Mesenchymal stem cell (in vitro differentiated cells and primary cell): Measurements from ENCODE around the gene FIGNL2.

Source experiments
- DNase-seq: peaks from one replicate; pipeline ENCODE4 v3.0.0-alpha.2; 2013
- H2AFZ ChIP-seq: one replicate; pipeline ENCODE4 v1.6.1; 2013; ENCODE audit warnings: low read depth, mild to moderate bottlenecking, control low read depth, inconsistent platforms, low read length, moderate library complexity
- H2AK5ac ChIP-seq: 2 replicates; pipeline ENCODE4 v1.6.1; 2013; ENCODE audit warnings: low read length, moderate library complexity, mild to moderate bottlenecking, inconsistent platforms; ENCODE audit not compliant: severe bottlenecking
- H2BK120ac ChIP-seq: one replicate; pipeline ENCODE4 v1.6.1; 2013; ENCODE audit warnings: low read depth, mild to moderate bottlenecking, inconsistent platforms, low read length, moderate library complexity
- H2BK12ac ChIP-seq, 2 experiments: one replicate each; pipeline ENCODE4 v1.6.1; 2013; ENCODE audit warnings: inconsistent platforms in 2 of 2, low read length in 2 of 2, mild to moderate bottlenecking in 2 of 2, moderate library complexity in 2 of 2, control low read depth in 1 of 2
- H2BK15ac ChIP-seq: one replicate; pipeline ENCODE4 v1.6.1; 2013; ENCODE audit warnings: mild to moderate bottlenecking, low read depth, inconsistent platforms; ENCODE audit not compliant: poor library complexity, severe bottlenecking
- H2BK5ac ChIP-seq: 2 replicates; pipeline ENCODE4 v1.6.1; 2013; ENCODE audit warnings: low read depth, mild to moderate bottlenecking, low read length, control low read depth, inconsistent platforms; ENCODE audit not compliant: poor library complexity, severe bottlenecking
- H3K14ac ChIP-seq, 2 experiments: one replicate each; pipeline ENCODE4 v1.6.1; 2013; ENCODE audit warnings: inconsistent platforms in 2 of 2, low read length in 2 of 2, control low read depth in 1 of 2, mild to moderate bottlenecking in 1 of 2, moderate library complexity in 1 of 2
- H3K18ac ChIP-seq, 2 experiments: one replicate each; pipeline ENCODE4 v1.6.1; 2013; ENCODE audit warnings: inconsistent platforms in 2 of 2, low read length in 2 of 2, control low read depth in 1 of 2, low read depth in 1 of 2, mild to moderate bottlenecking in 1 of 2
- H3K23ac ChIP-seq, 2 experiments: one replicate each; pipeline ENCODE4 v1.6.1; 2013; ENCODE audit warnings: inconsistent platforms in 2 of 2, low read length in 2 of 2, mild to moderate bottlenecking in 2 of 2, moderate library complexity in 2 of 2, control low read depth in 1 of 2
- H3K27ac ChIP-seq: 2 replicates; pipeline ENCODE4 v1.5.1; 2013; ENCODE audit warnings: mild to moderate bottlenecking, moderate library complexity, low read length, control low read depth, inconsistent platforms; ENCODE audit not compliant: poor library complexity, severe bottlenecking
- H3K27me3 ChIP-seq, 2 experiments: 2 replicates each; pipeline versions ENCODE4 v1.6.1 to v1.7.0; 2013; ENCODE audit warnings: low read length in 2 of 2, mild to moderate bottlenecking in 2 of 2, moderate library complexity in 2 of 2, control low read depth in 1 of 2, inconsistent platforms in 1 of 2; ENCODE audit not compliant: control insufficient read depth in 1 of 2, insufficient read depth in 1 of 2
- H3K36me3 ChIP-seq, 2 experiments: 2 replicates each; pipeline versions ENCODE4 v1.6.1 to v1.7.0; 2013; ENCODE audit warnings: low read length in 2 of 2, control low read depth in 1 of 2, inconsistent platforms in 1 of 2, low read depth in 1 of 2, mild to moderate bottlenecking in 1 of 2; ENCODE audit not compliant: insufficient read depth in 2 of 2, control insufficient read depth in 1 of 2
- H3K4ac ChIP-seq, 2 experiments: one replicate each; pipeline ENCODE4 v1.6.1; 2013; ENCODE audit warnings: inconsistent platforms in 2 of 2, low read length in 2 of 2, mild to moderate bottlenecking in 2 of 2, moderate library complexity in 2 of 2, control low read depth in 1 of 2, low read depth in 1 of 2
- H3K4me1 ChIP-seq: 2 replicates; pipeline ENCODE4 v1.6.1; 2013; ENCODE audit warnings: low read depth, low read length, control low read depth; ENCODE audit not compliant: control insufficient read depth, insufficient read depth
- H3K4me2 ChIP-seq: 2 replicates; pipeline ENCODE4 v1.6.1; 2013; ENCODE audit warnings: low read length, mild to moderate bottlenecking, inconsistent platforms; ENCODE audit not compliant: poor library complexity, severe bottlenecking
- H3K4me3 ChIP-seq, 2 experiments: 2 replicates each; pipeline versions ENCODE4 v1.5.1 to v1.7.0; 2013; ENCODE audit warnings: low read length in 2 of 2, mild to moderate bottlenecking in 2 of 2, control low read depth in 1 of 2, low read depth in 1 of 2; ENCODE audit not compliant: insufficient read depth in 1 of 2
- H3K79me1 ChIP-seq: replicated peaks from 2 replicates; pipeline ENCODE4 v1.6.1; 2013; ENCODE audit warnings: mild to moderate bottlenecking, control low read depth, low read length, inconsistent platforms; ENCODE audit not compliant: poor library complexity, severe bottlenecking
- H3K9ac ChIP-seq: 2 replicates; pipeline ENCODE4 v1.7.0; 2013; ENCODE audit warnings: mild to moderate bottlenecking, low read length, moderate library complexity
- H3K9me3 ChIP-seq: 2 replicates; pipeline ENCODE4 v1.7.0; 2013; ENCODE audit warnings: mild to moderate bottlenecking, low read length; ENCODE audit not compliant: control insufficient read depth
- H4K8ac ChIP-seq: one replicate; pipeline ENCODE4 v1.6.1; 2013; ENCODE audit warnings: inconsistent platforms, mild to moderate bottlenecking, low read length, moderate library complexity
- H4K91ac ChIP-seq: one replicate; pipeline ENCODE4 v1.6.1; 2013; ENCODE audit warnings: mild to moderate bottlenecking, low read length, inconsistent platforms
- WGBS: methylation state at CpG from one replicate; pipeline ENCODE4 v1.1.7; 2013; ENCODE audit warnings: mixed read lengths; 5-methylcytosine and 5-hydroxymethylcytosine counted together

FIGNL2 gene

DNA sequence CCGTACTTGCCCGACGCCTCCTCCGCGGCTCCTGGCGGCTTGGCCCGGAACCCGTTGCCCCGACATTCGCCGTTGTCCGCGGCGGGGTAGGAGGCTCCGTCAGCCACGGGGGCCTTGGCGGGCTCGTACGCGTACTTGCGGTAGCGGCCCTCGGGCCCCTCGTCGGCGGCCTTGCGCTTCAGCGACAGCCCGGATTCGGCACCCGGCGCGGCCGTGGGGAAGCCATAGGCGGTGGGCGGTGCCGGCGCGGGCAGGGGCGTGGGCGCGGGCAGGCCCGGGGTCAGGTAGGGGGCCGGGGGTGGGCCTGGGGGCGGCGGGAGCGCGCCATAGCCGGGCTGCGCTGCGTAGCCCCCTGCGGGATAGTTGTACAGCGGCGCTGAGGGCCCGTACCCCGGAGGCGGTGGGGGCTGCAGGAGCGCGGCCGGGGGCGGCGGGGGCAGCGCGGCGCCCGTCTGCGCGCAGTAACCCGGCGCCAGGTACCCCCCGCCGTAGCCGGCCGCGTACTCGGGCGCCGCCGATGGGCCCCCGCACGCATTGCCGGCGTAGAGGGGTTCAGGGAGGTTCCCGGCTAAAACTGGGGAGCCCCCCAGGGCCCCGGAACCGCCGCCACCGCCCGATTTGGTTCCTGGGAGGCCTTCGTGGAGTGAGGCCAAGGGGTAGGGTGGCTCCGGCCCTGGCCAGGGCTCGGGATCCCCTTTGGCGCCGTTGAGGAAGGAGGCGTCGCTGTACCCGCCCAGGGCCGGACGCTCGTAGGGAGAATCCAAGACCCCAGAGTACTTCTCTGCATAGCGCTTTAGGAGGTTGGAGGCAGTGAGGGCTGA is 26.9 kb downstream of the FIGNL2 start:
- H2BK15ac ChIP-seq: no peak overlapping the region
- no peak overlapping the region for H2BK5ac ChIP-seq

DNA sequence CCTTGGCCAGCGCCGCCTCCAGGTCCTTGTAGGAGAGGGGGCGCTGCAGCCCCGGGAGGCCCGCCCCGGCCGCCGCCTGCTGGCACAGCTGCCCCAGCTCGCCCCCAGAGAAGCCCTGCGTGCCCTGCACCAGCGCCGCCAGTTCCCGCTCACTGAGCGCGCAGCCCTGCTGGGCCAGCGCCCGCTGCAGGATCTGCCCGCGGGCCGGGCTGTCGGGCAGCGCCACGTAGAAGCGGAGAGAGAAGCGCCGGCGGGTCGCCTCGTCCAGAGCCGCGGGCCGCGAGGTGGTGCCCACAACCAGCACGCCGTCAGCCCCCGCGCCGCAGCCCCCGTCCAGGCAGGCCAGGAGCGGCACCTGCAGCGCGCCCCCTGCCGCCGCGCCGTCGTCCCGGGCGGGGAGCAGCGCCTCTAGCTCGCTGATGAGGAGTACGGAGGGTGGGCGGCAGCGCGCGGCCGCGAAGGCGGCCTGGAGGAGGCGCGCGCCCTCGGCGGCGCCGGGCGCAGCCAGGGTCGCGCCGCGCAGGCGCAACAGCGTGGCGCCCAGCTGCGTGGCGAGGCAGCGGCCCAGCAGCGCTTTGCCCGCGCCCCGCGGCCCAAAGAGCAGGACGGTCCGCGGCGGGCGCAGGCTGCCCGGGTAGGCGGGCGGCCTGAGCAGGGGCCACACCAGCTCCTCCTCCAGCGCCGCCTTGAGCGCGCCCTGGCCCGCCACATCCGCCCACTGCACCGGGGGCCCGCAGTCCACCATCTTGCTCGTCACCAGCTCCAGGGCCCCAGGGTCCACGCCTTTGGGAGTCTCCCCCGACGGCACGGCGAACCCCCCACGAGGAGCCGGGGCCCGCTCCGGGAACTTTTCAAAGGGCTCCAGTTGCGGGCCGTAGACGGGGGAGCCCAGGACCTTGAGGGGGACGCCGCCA is 27.7 kb downstream of the FIGNL2 start:
- H2BK120ac ChIP-seq: no peak overlapping the region
- H2BK15ac ChIP-seq: peak overlapping the region; percentile 81
- H3K4me3 ChIP-seq: no peak overlapping the region
- peaks cover 6% of the 10 kb centered on the region for H3K4me1 ChIP-seq
- H3K14ac ChIP-seq: no peak overlapping the region
- peaks cover 0 to 3% of the 10 kb centered on the region in 2 experiments for H3K36me3 ChIP-seq
- no peak overlapping the region for H2AK5ac ChIP-seq
- no peaks in the 10 kb centered on the region for H3K9me3 ChIP-seq
- no peak overlapping the region for H2AFZ ChIP-seq
- no peak overlapping the region for H3K27ac ChIP-seq
- H3K4ac ChIP-seq: no peak overlapping the region
- H2BK12ac ChIP-seq: peak overlapping the region in 1 of 2 experiments; percentile 35
- H3K27me3 ChIP-seq: peaks cover 24 to 48% of the 10 kb centered on the region in 2 experiments
- H3K23ac ChIP-seq: no peak overlapping the region
- no peak overlapping the region for H3K4me2 ChIP-seq
- no peak overlapping the region for H2BK5ac ChIP-seq
- 60% methylated on average over 85 of the region's 113 CpGs for WGBS
- peak overlapping the region; percentile 46 for H4K91ac ChIP-seq
- H3K18ac ChIP-seq: no peak overlapping the region
- H3K79me1 ChIP-seq: no peaks in the 10 kb centered on the region
- peak overlapping the region; percentile 55 for H3K9ac ChIP-seq
- DNase-seq: no peak
- H4K8ac ChIP-seq: peak overlapping the region; percentile 67

More for the DNA sequence above, 26.9 kb downstream of the FIGNL2 start:
- no peak overlapping the region for H3K4me3 ChIP-seq
- peak overlapping the region; percentile 67 for H4K8ac ChIP-seq
- H3K4me1 ChIP-seq: peaks cover 6% of the 10 kb centered on the region
- peak overlapping the region; percentile 23 for H4K91ac ChIP-seq
- H3K4ac ChIP-seq: no peak overlapping the region
- no peak overlapping the region for H3K4me2 ChIP-seq
- no peak overlapping the region for H2BK12ac ChIP-seq
- H2BK120ac ChIP-seq: no peak overlapping the region
- H3K23ac ChIP-seq: peak overlapping the region in 1 of 2 experiments; percentile 51
- H2AK5ac ChIP-seq: no peak overlapping the region
- peaks cover 24 to 39% of the 10 kb centered on the region in 2 experiments for H3K27me3 ChIP-seq
- H2AFZ ChIP-seq: no peak overlapping the region
- peak overlapping the region; percentile 55 for H3K9ac ChIP-seq
- no peak for DNase-seq
- 76% methylated on average over 79 of the region's 101 CpGs for WGBS
- H3K14ac ChIP-seq: no peak overlapping the region
- no peaks in the 10 kb centered on the region for H3K79me1 ChIP-seq
- peaks cover 0 to 3% of the 10 kb centered on the region in 2 experiments for H3K36me3 ChIP-seq
- no peak overlapping the region for H3K18ac ChIP-seq
- H3K9me3 ChIP-seq: no peaks in the 10 kb centered on the region
- H3K27ac ChIP-seq: no peak overlapping the region

DNA sequence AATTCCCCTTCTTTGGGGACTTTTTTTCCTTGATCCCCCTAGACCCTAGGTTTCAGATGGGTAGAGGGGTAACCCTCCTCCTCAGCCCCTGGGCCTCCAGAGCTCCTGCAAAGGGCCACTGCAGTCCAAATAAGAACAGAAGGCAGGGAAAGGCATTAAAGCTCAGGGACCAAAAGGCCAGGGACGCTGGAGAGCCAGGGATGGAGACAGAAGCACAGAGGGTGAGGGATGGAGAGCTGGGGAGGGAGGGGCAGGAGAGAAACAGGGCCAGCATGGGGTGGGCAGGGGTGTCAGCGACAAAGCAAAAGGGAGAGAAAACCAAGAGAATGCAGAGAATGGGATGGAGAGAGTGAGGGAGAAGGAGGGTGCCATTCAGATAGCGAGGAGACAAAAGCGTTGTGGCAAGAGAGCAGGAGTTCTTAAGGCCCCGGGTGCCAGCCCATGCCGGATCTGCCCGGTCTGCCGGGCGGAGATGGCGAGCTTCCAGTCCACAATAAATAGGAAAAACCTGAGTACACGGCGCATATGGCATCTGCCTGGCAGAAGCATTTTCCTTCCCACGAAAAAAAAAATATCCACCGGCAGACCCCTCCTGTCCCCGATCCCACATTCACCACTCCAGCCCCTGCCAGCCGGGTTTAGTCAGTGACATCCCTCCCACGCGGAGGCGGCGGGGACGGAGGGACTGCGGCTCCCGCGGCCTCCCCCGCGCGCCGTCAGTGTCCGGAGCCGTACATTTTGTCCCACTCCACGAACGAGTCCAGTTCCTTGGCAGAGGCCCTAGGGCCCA is 28.6 kb downstream of the FIGNL2 start:
- no peak overlapping the region for H4K91ac ChIP-seq
- no peak overlapping the region for H2BK12ac ChIP-seq
- no peak overlapping the region for H2AK5ac ChIP-seq
- H3K4ac ChIP-seq: no peak overlapping the region
- peaks cover 0 to 3% of the 10 kb centered on the region in 2 experiments for H3K36me3 ChIP-seq
- H3K14ac ChIP-seq: peak overlapping the region in 1 of 2 experiments; percentile 64
- H3K27ac ChIP-seq: no peak overlapping the region
- no peak overlapping the region for H3K4me2 ChIP-seq
- no peak overlapping the region for H2AFZ ChIP-seq
- H3K18ac ChIP-seq: no peak overlapping the region
- H3K27me3 ChIP-seq: peaks cover 24 to 56% of the 10 kb centered on the region in 2 experiments
- no peaks in the 10 kb centered on the region for H3K9me3 ChIP-seq
- no peak overlapping the region for H3K9ac ChIP-seq
- no peak overlapping the region for H3K4me3 ChIP-seq
- H3K4me1 ChIP-seq: peaks cover 6% of the 10 kb centered on the region
- no peak overlapping the region for H4K8ac ChIP-seq
- peak overlapping the region in 1 of 2 experiments; percentile 36 for H3K23ac ChIP-seq
- WGBS: 76% methylated on average over 32 of the region's 32 CpGs
- no peaks in the 10 kb centered on the region for H3K79me1 ChIP-seq
- H2BK120ac ChIP-seq: no peak overlapping the region
- H2BK15ac ChIP-seq: no peak overlapping the region
- DNase-seq: no peak
- H2BK5ac ChIP-seq: no peak overlapping the region
